WTC11 (cell line): ENCODE measurements around the gene FRMD5. TPM values are rescaled to one million over a fixed set of nuclear protein-coding genes. Genes with fewer than 3 reads are reported as not detected.

ENCODE experiments used
- ATAC-seq: fragments of 200-7000 bp; cut with Tn5 transposase; 2 replicates; pipeline ENCODE4 v1.10.0; 2021; ENCODE audit warnings: mild to moderate bottlenecking, moderate library complexity
- CTCF ChIA-PET: fragments of 300-600 bp; sonication (Branson Sonifier 250); formaldehyde crosslinking; loops from one replicate; lab custom pipeline; 2021; ENCODE audit warnings: antibody characterized with exemption; lab: Charles Lee
- POLR2A ChIA-PET: fragments of 350-600 bp; sonication (Branson Sonifier 250); formaldehyde crosslinking; loops from one replicate; lab custom pipeline; 2021; ENCODE audit warnings: antibody characterized with exemption; lab: Charles Lee
- DNase-seq: peaks from one replicate; pipeline ENCODE4 v3.0.0; 2021; ENCODE audit warnings: low spot score
- H3K27ac Mint-ChIP-seq: 2 replicates; pipeline ENCODE4 v1.8.0; 2021; ENCODE audit warnings: mixed read lengths
- H3K27me3 Mint-ChIP-seq: 2 replicates; pipeline ENCODE4 v1.8.0; 2021; ENCODE audit warnings: low read depth, mild to moderate bottlenecking, moderate library complexity, mixed read lengths
- H3K36me3 Mint-ChIP-seq: 2 replicates; pipeline ENCODE4 v1.8.0; 2021; ENCODE audit warnings: mixed read lengths
- H3K4me1 Mint-ChIP-seq: 2 replicates; pipeline ENCODE4 v1.8.0; 2022; ENCODE audit warnings: mixed read lengths
- H3K4me3 Mint-ChIP-seq: 2 replicates; pipeline ENCODE4 v1.8.0; 2021; ENCODE audit warnings: mild to moderate bottlenecking, moderate library complexity, mixed read lengths
- H3K9me3 Mint-ChIP-seq: 2 replicates; pipeline ENCODE4 v1.8.0; 2021; ENCODE audit warnings: mixed read lengths
- AFF4 ChIP-seq: sonication (generic); formaldehyde crosslinking; IDR thresholded peaks from 2 replicates; pipeline ENCODE4 v1.8.1; 2023; ENCODE audit warnings: mild to moderate bottlenecking, missing genetic modification reagents, borderline replicate concordance
- ATF2 ChIP-seq: sonication (generic); formaldehyde crosslinking; IDR thresholded peaks from 2 replicates; pipeline ENCODE4 v1.8.1; 2022; ENCODE audit warnings: low read depth, missing genetic modification reagents, borderline replicate concordance
- CREB1 ChIP-seq: sonication (generic); formaldehyde crosslinking; IDR thresholded peaks from 2 replicates; pipeline ENCODE4 v1.8.0; 2023; ENCODE audit warnings: mild to moderate bottlenecking, missing genetic modification reagents
- ELF4 ChIP-seq: sonication (generic); formaldehyde crosslinking; IDR thresholded peaks from 2 replicates; pipeline ENCODE4 v1.8.1; 2022; ENCODE audit warnings: low read depth, mild to moderate bottlenecking, moderate library complexity, missing genetic modification reagents
- ETV6 ChIP-seq: sonication (generic); formaldehyde crosslinking; IDR thresholded peaks from 2 replicates; pipeline ENCODE4 v1.8.1; 2022; ENCODE audit warnings: mild to moderate bottlenecking, missing genetic modification reagents
- FOXJ3 ChIP-seq: sonication (generic); formaldehyde crosslinking; IDR thresholded peaks from 2 replicates; pipeline ENCODE4 v1.9.0; 2021; ENCODE audit warnings: missing genetic modification reagents, mild to moderate bottlenecking, borderline replicate concordance
- FOXK1 ChIP-seq: sonication (generic); formaldehyde crosslinking; IDR thresholded peaks from 2 replicates; pipeline ENCODE4 v1.8.0; 2022; ENCODE audit warnings: mild to moderate bottlenecking, moderate library complexity, missing genetic modification reagents
- GRHL2 ChIP-seq: fragments of 250-450 bp; sonication (Bioruptor Pico); IDR thresholded peaks from 2 replicates; pipeline ENCODE4 v1.8.0; 2022; ENCODE audit warnings: mild to moderate bottlenecking, moderate library complexity; ENCODE audit not compliant: insufficient replicate concordance, severe bottlenecking
- IRF2 ChIP-seq: sonication (generic); formaldehyde crosslinking; IDR thresholded peaks from 2 replicates; pipeline ENCODE4 v1.8.0; 2022; ENCODE audit warnings: low read depth, missing genetic modification reagents, borderline replicate concordance
- MXD4 ChIP-seq: fragments of 250-450 bp; sonication (Bioruptor Pico); IDR thresholded peaks from 2 replicates; pipeline ENCODE4 v1.8.0; 2021; ENCODE audit warnings: mild to moderate bottlenecking, moderate library complexity, borderline replicate concordance
- NFYB ChIP-seq: sonication (generic); formaldehyde crosslinking; conservative IDR thresholded peaks from 2 replicates; pipeline ENCODE4 v1.8.0; 2022; ENCODE audit warnings: low read depth, missing genetic modification reagents
- RELA ChIP-seq: sonication (generic); formaldehyde crosslinking; IDR thresholded peaks from 2 replicates; pipeline ENCODE4 v1.8.1; 2022; ENCODE audit warnings: missing genetic modification reagents, mild to moderate bottlenecking, borderline replicate concordance
- RORB ChIP-seq: fragments of 250-450 bp; sonication (Bioruptor Pico); IDR thresholded peaks from 2 replicates; pipeline ENCODE4 v1.9.0; 2021; ENCODE audit warnings: mild to moderate bottlenecking
- TCF7 ChIP-seq: sonication (generic); formaldehyde crosslinking; IDR thresholded peaks from 2 replicates; pipeline ENCODE4 v1.8.0; 2022; ENCODE audit warnings: mild to moderate bottlenecking, low read depth, missing genetic modification reagents, moderate library complexity
- USF1 ChIP-seq: sonication (generic); formaldehyde crosslinking; IDR thresholded peaks from 2 replicates; pipeline ENCODE4 v1.8.0; 2022; ENCODE audit warnings: mild to moderate bottlenecking, missing genetic modification reagents
- ZBTB43 ChIP-seq: sonication (generic); formaldehyde crosslinking; IDR thresholded peaks from 2 replicates; pipeline ENCODE4 v1.8.1; 2023; ENCODE audit warnings: mild to moderate bottlenecking, missing genetic modification reagents
- ZNF263 ChIP-seq: sonication (generic); formaldehyde crosslinking; IDR thresholded peaks from 2 replicates; pipeline ENCODE4 v1.8.1; 2022; ENCODE audit warnings: low read depth, mild to moderate bottlenecking, moderate library complexity, missing genetic modification reagents
- ZNF317 ChIP-seq: sonication (generic); formaldehyde crosslinking; IDR thresholded peaks from 2 replicates; pipeline ENCODE4 v1.8.1; 2023; ENCODE audit warnings: low read depth, mild to moderate bottlenecking, moderate library complexity, missing genetic modification reagents, borderline replicate concordance
- ZNF396 ChIP-seq: fragments of 250-450 bp; sonication (Bioruptor Pico); IDR thresholded peaks from 2 replicates; pipeline ENCODE4 v1.8.0; 2021; ENCODE audit warnings: mild to moderate bottlenecking, moderate library complexity, borderline replicate concordance
- ZNF416 ChIP-seq: fragments of 250-450 bp; sonication (Bioruptor Pico); IDR thresholded peaks from 2 replicates; pipeline ENCODE4 v1.9.0; 2021; ENCODE audit warnings: mild to moderate bottlenecking, inconsistent platforms
- ZNF423 ChIP-seq: fragments of 250-450 bp; sonication (Bioruptor Pico); IDR thresholded peaks from 2 replicates; pipeline ENCODE4 v2.1.2; 2022; ENCODE audit warnings: mild to moderate bottlenecking, moderate library complexity
- ZSCAN18 ChIP-seq: fragments of 250-450 bp; sonication (Bioruptor Pico); IDR thresholded peaks from 2 replicates; pipeline ENCODE4 v2.1.2; 2022; ENCODE audit warnings: mild to moderate bottlenecking, moderate library complexity
- total RNA-seq: library from RNA; stranded (reverse); gene quantifications from 3 replicates; pipeline ENCODE4 v1.2.3, GENCODE V29; 2021
- TF ChIP-seq, protein P1 (sequence below): sonication (generic); formaldehyde crosslinking; IDR thresholded peaks from 2 replicates; pipeline ENCODE4 v1.8.0; 2022; ENCODE audit warnings: mild to moderate bottlenecking, missing genetic modification reagents

Gene FRMD5
- total RNA-seq, 1 experiment from 2014 or later: 14.1 TPM

DNA sequence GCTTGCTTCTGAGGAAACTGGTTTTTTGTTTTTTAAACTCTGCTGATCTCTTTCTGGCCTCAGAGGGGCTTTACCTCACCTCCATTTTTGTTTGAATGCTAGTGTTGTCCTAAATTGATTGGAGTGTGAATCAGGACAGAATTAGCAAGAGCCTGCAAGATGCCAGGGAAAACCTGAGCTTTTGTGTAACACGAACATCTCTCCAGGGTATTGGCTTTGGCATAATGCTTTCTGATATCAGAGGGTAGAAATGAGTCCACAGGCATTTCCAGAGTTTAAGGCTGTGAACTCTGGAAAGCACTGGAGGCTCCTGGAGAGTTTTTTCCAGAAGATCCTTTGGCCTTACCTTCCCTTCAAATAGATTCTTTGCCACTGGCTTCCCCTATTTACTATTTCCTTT is 281.1 kb downstream of the FRMD5 start:
- no peak overlapping the region for H3K4me3 Mint-ChIP-seq
- no peak overlapping the region for H3K27ac Mint-ChIP-seq
- DNase-seq: no peak
- TF ChIP-seq ZNF396: no peak
- TF ChIP-seq USF1 (CRISPR knock-in tag): no peak
- no peak for TF ChIP-seq ATF2
- TF ChIP-seq TCF7: no peak
- TF ChIP-seq ZNF263 (CRISPR knock-in tag): no peak
- no peak for TF ChIP-seq FOXJ3 (CRISPR knock-in tag)
- no peak for TF ChIP-seq CREB1 (CRISPR knock-in tag)
- no peak for TF ChIP-seq IRF2 (CRISPR knock-in tag)
- no peak for TF ChIP-seq ZNF317 (CRISPR knock-in tag)
- TF ChIP-seq ETV6 (CRISPR knock-in tag): no peak
- no peak for TF ChIP-seq ZNF423
- TF ChIP-seq GRHL2 (CRISPR knock-in tag): no peak
- TF ChIP-seq FOXK1 (CRISPR knock-in tag): no peak
- no peak for TF ChIP-seq RORB
- TF ChIP-seq ZSCAN18: no peak
- no peak for TF ChIP-seq ELF4 (CRISPR knock-in tag)
- TF ChIP-seq NFYB (CRISPR knock-in tag): no peak
- POLR2A ChIA-PET: no interaction called here
- peaks cover 10% of the 10 kb centered on the region for H3K4me1 Mint-ChIP-seq
- peaks cover 21% of the 10 kb centered on the region for H3K36me3 Mint-ChIP-seq
- no peaks in the 10 kb centered on the region; the same call in 1 of the 2 replicates for H3K27me3 Mint-ChIP-seq
- CTCF ChIA-PET: interaction anchor here (2.7 kb wide), 1 partner anchor 25 kb away, joined by 7 read pairs; no protein-coding TSS in a partner anchor
- ATAC-seq: no peak
- no peaks in the 10 kb centered on the region for H3K9me3 Mint-ChIP-seq

GRCh38 chr15:43913026-43913780 is 281.9 kb downstream of the FRMD5 start:
- POLR2A ChIA-PET: no interaction called here
- Mint-ChIP-seq H3K9me3 (no peaks in the 10 kb centered on the region), H3K27ac (no peak overlapping the region), H3K4me3 (no peak overlapping the region), H3K4me1 (peaks cover 9% of the 10 kb centered on the region; the same call in 1 of the 2 replicates), H3K36me3 (peaks cover 20% of the 10 kb centered on the region), H3K27me3 (no peaks in the 10 kb centered on the region; the same call in 1 of the 2 replicates)
- DNase-seq (no peak), ATAC-seq (no peak)
- CTCF ChIA-PET: interaction anchor here (2.7 kb wide), 1 partner anchor 26 kb away, joined by 7 read pairs; no protein-coding TSS in a partner anchor
- TF ChIP-seq RELA (no peak), ZNF416 (CRISPR knock-in tag) (no peak), ZNF396 (no peak), ZBTB43 (CRISPR knock-in tag) (no peak), MXD4 (CRISPR knock-in tag) (no peak), AFF4 (no peak)
- TF ChIP-seq, protein P1, sequence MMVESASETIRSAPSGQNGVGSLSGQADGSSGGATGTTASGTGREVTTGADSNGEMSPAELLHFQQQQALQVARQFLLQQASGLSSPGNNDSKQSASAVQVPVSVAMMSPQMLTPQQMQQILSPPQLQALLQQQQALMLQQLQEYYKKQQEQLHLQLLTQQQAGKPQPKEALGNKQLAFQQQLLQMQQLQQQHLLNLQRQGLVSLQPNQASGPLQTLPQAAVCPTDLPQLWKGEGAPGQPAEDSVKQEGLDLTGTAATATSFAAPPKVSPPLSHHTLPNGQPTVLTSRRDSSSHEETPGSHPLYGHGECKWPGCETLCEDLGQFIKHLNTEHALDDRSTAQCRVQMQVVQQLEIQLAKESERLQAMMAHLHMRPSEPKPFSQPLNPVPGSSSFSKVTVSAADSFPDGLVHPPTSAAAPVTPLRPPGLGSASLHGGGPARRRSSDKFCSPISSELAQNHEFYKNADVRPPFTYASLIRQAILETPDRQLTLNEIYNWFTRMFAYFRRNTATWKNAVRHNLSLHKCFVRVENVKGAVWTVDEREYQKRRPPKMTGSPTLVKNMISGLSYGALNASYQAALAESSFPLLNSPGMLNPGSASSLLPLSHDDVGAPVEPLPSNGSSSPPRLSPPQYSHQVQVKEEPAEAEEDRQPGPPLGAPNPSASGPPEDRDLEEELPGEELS (CRISPR knock-in tag): no peak
